PC-3 (cell line): ENCODE results near the gene TMEM131. TPM values are rescaled to one million over a fixed set of nuclear protein-coding genes. Genes with fewer than 3 reads are reported as not detected.

Source experiments
- ATAC-seq: fragments of 200-7000 bp; cut with Tn5 transposase; 2 replicates; pipeline ENCODE4 v1.9.1; 2020; ENCODE audit warnings: mild to moderate bottlenecking, moderate library complexity
- BruUV-seq: library from RNA; stranded (reverse); fragments of 400-500 nt; replicated peaks from 2 replicates; lab custom pipeline; 2021; lab: Mats Ljungman, UMichigan
- CTCF ChIA-PET: fragments of 300-600 bp; sonication (Branson Sonifier 250); formaldehyde crosslinking; loops from one replicate; lab custom pipeline; 2022; ENCODE audit warnings: antibody characterized with exemption; lab: Charles Lee
- POLR2A ChIA-PET: fragments of 300-600 bp; sonication (Branson Sonifier 250); formaldehyde crosslinking; loops from one replicate; lab custom pipeline; 2022; ENCODE audit warnings: antibody characterized with exemption; ENCODE audit not compliant: unreplicated experiment; lab: Charles Lee
- DNase-seq: peaks from one replicate; pipeline ENCODE4 v3.0.0-alpha.2; 2015
- H2AFZ ChIP-seq: fragments of 300-600 bp; sonication (generic); 2 replicates; pipeline ENCODE4 v1.6.0; 2016; ENCODE audit warnings: antibody characterized with exemption, low read length
- H3F3A ChIP-seq: fragments of 300-600 bp; sonication (generic); one replicate; pipeline ENCODE4 v1.6.0; 2017; ENCODE audit warnings: antibody characterized with exemption, low read length, control low read depth, mild to moderate bottlenecking; ENCODE audit not compliant: unreplicated experiment
- H3K27ac ChIP-seq: fragments of 300-600 bp; sonication (generic); 2 replicates; pipeline ENCODE4 v1.5.1; 2016; ENCODE audit warnings: mild to moderate bottlenecking, low read length
- H3K27me3 ChIP-seq: fragments of 300-600 bp; sonication (generic); 2 replicates; pipeline ENCODE4 v1.6.1; 2016; ENCODE audit warnings: low read length, mixed read lengths
- H3K36me3 ChIP-seq: fragments of 300-600 bp; sonication (generic); 2 replicates; pipeline ENCODE4 v1.6.1; 2016; ENCODE audit warnings: low read depth, mixed run types, low read length, mixed read lengths
- H3K4me1 ChIP-seq: fragments of 300-600 bp; sonication (generic); 2 replicates; pipeline ENCODE4 v1.5.1; 2016; ENCODE audit warnings: low read length; ENCODE audit not compliant: insufficient read depth
- H3K4me2 ChIP-seq: fragments of 300-600 bp; sonication (generic); 2 replicates; pipeline ENCODE4 v1.6.0; 2016; ENCODE audit warnings: low read length
- H3K4me3 ChIP-seq: fragments of 300-600 bp; sonication (generic); 2 replicates; pipeline ENCODE4 v1.5.1; 2016; ENCODE audit warnings: mild to moderate bottlenecking, low read length, mixed read lengths
- H3K79me2 ChIP-seq: fragments of 300-600 bp; sonication (generic); 2 replicates; pipeline ENCODE4 v1.6.1; 2017; ENCODE audit warnings: low read length, mixed read lengths
- H3K9ac ChIP-seq: fragments of 300-600 bp; sonication (generic); 2 replicates; pipeline ENCODE4 v1.6.0; 2016; ENCODE audit warnings: mild to moderate bottlenecking, low read length
- H3K9me2 ChIP-seq: fragments of 300-600 bp; sonication (generic); replicated peaks from 2 replicates; pipeline ENCODE4 v1.6.1; 2016; ENCODE audit warnings: mixed run types, low read length, mixed read lengths
- H3K9me3 ChIP-seq: fragments of 300-600 bp; sonication (generic); 2 replicates; pipeline ENCODE4 v1.6.1; 2016; ENCODE audit warnings: low read length, mixed read lengths
- H4K20me1 ChIP-seq: fragments of 300-600 bp; sonication (generic); 2 replicates; pipeline ENCODE4 v1.6.1; 2016; ENCODE audit warnings: low read length, mixed read lengths
- EZH2 ChIP-seq: fragments of 300-600 bp; sonication (generic); IDR thresholded peaks from one replicate; pipeline ENCODE4 v1.6.1; 2017; ENCODE audit warnings: antibody characterized with exemption, mild to moderate bottlenecking, low read length; ENCODE audit not compliant: unreplicated experiment
- EZH2phosphoT487 ChIP-seq: fragments of 300-600 bp; sonication (generic); IDR thresholded peaks from 2 replicates; pipeline ENCODE4 v1.6.1; 2018; ENCODE audit warnings: mild to moderate bottlenecking, antibody characterized with exemption, low read length, borderline replicate concordance
- intact Hi-C: fragments of 100-400 bp; cut with micrococcal nuclease; formaldehyde crosslinking; loops from 2 replicates; pipeline ENCODE4 v1.9.0; 2023
- total RNA-seq: library from RNA; depleted of rRNA; stranded (reverse); fragments of >200 nt; gene quantifications from 2 replicates; pipeline ENCODE4 v1.2.3, GENCODE V29; 2014
- TF ChIP-seq, protein P1 (sequence below): fragments of 300-600 bp; sonication (generic); conservative IDR thresholded peaks from 2 replicates; pipeline ENCODE4 v1.5.1; 2017; ENCODE audit warnings: antibody characterized with exemption, low read depth, mild to moderate bottlenecking, low read length

TMEM131 gene
- total RNA-seq, 1 experiment from 2014 or later, result 21.1 TPM

DNA sequence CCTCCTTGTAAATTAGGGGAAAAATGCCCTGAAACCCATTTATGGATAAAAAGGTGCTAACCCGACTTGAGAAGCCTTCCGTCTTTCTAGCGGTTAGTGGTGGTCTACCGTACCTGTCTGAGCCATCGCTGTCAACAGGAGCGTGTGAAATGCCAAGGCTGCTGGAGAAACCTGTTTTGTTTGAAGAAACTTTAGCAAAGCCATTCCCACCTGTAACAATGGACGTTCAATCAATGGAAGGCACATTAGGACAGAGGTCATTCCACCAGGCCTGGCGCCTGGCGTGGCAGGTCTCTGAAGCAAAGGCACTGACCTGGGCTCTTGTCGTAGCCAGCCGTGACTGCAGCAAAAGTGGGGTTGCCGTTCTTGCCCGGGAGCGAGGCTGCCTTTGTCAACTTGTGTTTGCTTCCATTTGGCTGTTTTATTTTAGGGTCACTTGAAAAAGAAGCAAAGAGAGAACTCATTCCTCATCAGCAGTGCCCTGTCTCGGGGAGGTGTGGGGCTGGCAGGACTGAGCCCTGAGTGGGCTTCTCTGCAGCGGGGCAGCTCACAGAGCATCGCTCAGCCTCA lies 235.2 kb downstream of the TMEM131 start:
- no peak overlapping the region for H3K4me3 ChIP-seq
- ATAC-seq (no peak), DNase-seq (no peak)
- no peaks in the 10 kb centered on the region for H3F3A ChIP-seq
- H3K27me3 ChIP-seq, result no peaks in the 10 kb centered on the region
- intact Hi-C loops, result no loop called here
- BruUV-seq, result no TSS peak
- ChIA-PET POLR2A (no interaction called here), CTCF (no interaction called here)
- H4K20me1 ChIP-seq, result no peaks in the 10 kb centered on the region
- peaks cover 47% of the 10 kb centered on the region for H3K36me3 ChIP-seq
- H3K4me2 ChIP-seq, result no peak overlapping the region
- H2AFZ ChIP-seq, result no peak overlapping the region
- H3K9me3 ChIP-seq, result no peaks in the 10 kb centered on the region
- no peaks in the 10 kb centered on the region for H3K9me2 ChIP-seq
- TF ChIP-seq EZH2phosphoT487, result no peak
- TF ChIP-seq, protein P1, sequence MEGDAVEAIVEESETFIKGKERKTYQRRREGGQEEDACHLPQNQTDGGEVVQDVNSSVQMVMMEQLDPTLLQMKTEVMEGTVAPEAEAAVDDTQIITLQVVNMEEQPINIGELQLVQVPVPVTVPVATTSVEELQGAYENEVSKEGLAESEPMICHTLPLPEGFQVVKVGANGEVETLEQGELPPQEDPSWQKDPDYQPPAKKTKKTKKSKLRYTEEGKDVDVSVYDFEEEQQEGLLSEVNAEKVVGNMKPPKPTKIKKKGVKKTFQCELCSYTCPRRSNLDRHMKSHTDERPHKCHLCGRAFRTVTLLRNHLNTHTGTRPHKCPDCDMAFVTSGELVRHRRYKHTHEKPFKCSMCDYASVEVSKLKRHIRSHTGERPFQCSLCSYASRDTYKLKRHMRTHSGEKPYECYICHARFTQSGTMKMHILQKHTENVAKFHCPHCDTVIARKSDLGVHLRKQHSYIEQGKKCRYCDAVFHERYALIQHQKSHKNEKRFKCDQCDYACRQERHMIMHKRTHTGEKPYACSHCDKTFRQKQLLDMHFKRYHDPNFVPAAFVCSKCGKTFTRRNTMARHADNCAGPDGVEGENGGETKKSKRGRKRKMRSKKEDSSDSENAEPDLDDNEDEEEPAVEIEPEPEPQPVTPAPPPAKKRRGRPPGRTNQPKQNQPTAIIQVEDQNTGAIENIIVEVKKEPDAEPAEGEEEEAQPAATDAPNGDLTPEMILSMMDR, result no peak
- TF ChIP-seq EZH2, result no peak
- H3K9ac ChIP-seq, result no peak overlapping the region
- no peak overlapping the region for H3K27ac ChIP-seq
- H3K4me1 ChIP-seq, result peaks cover 9% of the 10 kb centered on the region
- no peaks in the 10 kb centered on the region for H3K79me2 ChIP-seq

DNA sequence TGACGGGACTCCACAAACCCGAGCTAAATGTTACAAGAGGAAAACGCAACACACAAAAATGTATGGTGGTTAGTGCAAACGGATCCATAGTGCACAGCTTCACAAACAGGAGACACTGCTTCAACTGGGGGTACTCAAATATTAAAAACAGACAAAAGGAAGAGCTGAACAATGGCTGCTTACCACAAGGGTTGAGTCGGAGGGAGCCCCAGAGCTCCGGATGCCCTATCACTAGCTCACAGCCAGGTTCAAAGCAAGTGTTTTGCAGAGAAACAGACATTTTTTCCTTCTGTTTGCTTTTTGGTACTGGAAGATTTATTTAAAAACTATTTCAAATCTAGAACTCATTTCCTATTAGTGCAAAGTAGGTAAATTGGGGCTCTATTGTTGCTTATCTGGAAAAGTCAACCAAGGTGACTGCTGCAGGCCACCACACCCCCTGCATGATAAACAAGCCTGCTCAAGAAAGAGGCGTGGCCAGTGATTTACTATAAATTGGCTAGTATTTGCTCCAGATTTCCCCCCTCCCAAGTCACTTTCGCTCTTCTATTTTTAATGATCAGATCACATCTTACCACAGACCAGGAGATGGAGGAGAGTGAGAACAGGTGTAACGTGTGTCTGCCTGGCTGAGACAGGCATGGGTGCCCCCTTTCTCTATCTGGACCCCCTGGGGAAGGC lies 235.9 kb downstream of the TMEM131 start:
- H3K4me1 ChIP-seq, result peaks cover 9% of the 10 kb centered on the region
- H3K79me2 ChIP-seq, result no peaks in the 10 kb centered on the region
- H3K9me3 ChIP-seq, result no peaks in the 10 kb centered on the region
- H3K9ac ChIP-seq, result no peak overlapping the region
- no peaks in the 10 kb centered on the region for H3K9me2 ChIP-seq
- ChIA-PET POLR2A (no interaction called here), CTCF (no interaction called here)
- no peak overlapping the region for H2AFZ ChIP-seq
- H3K4me3 ChIP-seq, result no peak overlapping the region
- no peak overlapping the region for H3K4me2 ChIP-seq
- no peak for ATAC-seq
- DNase-seq, result no peak
- no peak for TF ChIP-seq EZH2
- no peak for TF ChIP-seq EZH2phosphoT487
- TF ChIP-seq, protein P1, result no peak
- H3K36me3 ChIP-seq, result peaks cover 42% of the 10 kb centered on the region
- H3K27me3 ChIP-seq, result no peaks in the 10 kb centered on the region
- no TSS peak for BruUV-seq
- H4K20me1 ChIP-seq, result no peaks in the 10 kb centered on the region
- H3K27ac ChIP-seq, result no peak overlapping the region
- intact Hi-C loops, result no loop called here
- no peaks in the 10 kb centered on the region for H3F3A ChIP-seq

- no peak overlapping the region for H3K4me2 ChIP-seq
- H3K36me3 ChIP-seq, result peaks cover 42% of the 10 kb centered on the region
- H3K9ac ChIP-seq, result no peak overlapping the region
- ChIA-PET POLR2A (no interaction called here), CTCF (interaction anchor here (1.2 kb wide), 1 partner anchor 17 kb away, joined by 6 read pairs; no protein-coding TSS in a partner anchor)
- BruUV-seq, result no TSS peak
- TF ChIP-seq EZH2phosphoT487 (no peak), EZH2 (no peak)
- TF ChIP-seq, protein P1, result no peak
- H3K79me2 ChIP-seq, result no peaks in the 10 kb centered on the region
- H3K27me3 ChIP-seq, result no peaks in the 10 kb centered on the region
- H3K4me1 ChIP-seq, result peaks cover 6% of the 10 kb centered on the region
- ATAC-seq, result no peak
- no peak overlapping the region for H2AFZ ChIP-seq
- no peak overlapping the region for H3K4me3 ChIP-seq
- no peaks in the 10 kb centered on the region for H3F3A ChIP-seq
- DNase-seq, result no peak
- intact Hi-C loops, result no loop called here
- no peak overlapping the region for H3K27ac ChIP-seq
- no peaks in the 10 kb centered on the region for H4K20me1 ChIP-seq
- H3K9me3 ChIP-seq, result no peaks in the 10 kb centered on the region
- no peaks in the 10 kb centered on the region for H3K9me2 ChIP-seq
These were observed 237.5 kb downstream of the TMEM131 start for GRCh38 chr2:97758131-97758705.
